ENCODE measurements around the gene C2orf78.

C2orf78 gene

GRCh38 chr2:73841912-73842738 lies 58.1 kb downstream of the C2orf78 start:
- H3K9me3 ChIP-seq (ENCODE audit: severe bottlenecking) = no peaks in the 10 kb centered on the region
- DNase-seq (ENCODE audit: low spot score) (no peak), ATAC-seq (ENCODE audit: low read depth) (no peak)
- TF ChIP-seq, protein P1, sequence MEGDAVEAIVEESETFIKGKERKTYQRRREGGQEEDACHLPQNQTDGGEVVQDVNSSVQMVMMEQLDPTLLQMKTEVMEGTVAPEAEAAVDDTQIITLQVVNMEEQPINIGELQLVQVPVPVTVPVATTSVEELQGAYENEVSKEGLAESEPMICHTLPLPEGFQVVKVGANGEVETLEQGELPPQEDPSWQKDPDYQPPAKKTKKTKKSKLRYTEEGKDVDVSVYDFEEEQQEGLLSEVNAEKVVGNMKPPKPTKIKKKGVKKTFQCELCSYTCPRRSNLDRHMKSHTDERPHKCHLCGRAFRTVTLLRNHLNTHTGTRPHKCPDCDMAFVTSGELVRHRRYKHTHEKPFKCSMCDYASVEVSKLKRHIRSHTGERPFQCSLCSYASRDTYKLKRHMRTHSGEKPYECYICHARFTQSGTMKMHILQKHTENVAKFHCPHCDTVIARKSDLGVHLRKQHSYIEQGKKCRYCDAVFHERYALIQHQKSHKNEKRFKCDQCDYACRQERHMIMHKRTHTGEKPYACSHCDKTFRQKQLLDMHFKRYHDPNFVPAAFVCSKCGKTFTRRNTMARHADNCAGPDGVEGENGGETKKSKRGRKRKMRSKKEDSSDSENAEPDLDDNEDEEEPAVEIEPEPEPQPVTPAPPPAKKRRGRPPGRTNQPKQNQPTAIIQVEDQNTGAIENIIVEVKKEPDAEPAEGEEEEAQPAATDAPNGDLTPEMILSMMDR (IDR thresholded peaks at IDR 0.05; ENCODE audit: poor library complexity, severe bottlenecking) = no peak
- H3K4me1 ChIP-seq (ENCODE audit: insufficient read depth, poor library complexity, severe bottlenecking) = peaks cover 7% of the 10 kb centered on the region
- H3K36me3 ChIP-seq (ENCODE audit: low read depth) = peaks cover 79% of the 10 kb centered on the region
- H3K27me3 ChIP-seq (ENCODE audit: insufficient read depth, poor library complexity, severe bottlenecking) = no peaks in the 10 kb centered on the region
- no peak overlapping the region for H3K27ac ChIP-seq (ENCODE audit: poor library complexity, severe bottlenecking)
- H3K4me3 ChIP-seq (ENCODE audit: severe bottlenecking) = no peak overlapping the region

DNA sequence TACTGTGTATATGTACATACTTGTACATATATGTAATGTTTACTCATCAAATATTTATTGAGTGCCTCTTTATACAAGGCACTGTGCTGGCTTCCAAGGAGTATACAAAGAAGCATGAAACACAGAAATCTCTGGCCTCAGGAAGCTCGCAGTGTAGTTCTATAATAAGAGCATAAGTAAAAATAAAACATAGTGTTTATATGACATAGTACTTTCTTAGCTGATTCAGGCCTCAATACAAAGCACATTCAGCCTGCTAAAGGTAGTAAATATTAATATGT lies 58.7 kb downstream of the C2orf78 start:
- ATAC-seq (ENCODE audit: low read depth) = no peak

GRCh38 chr2:73844087-73844486 lies 60.1 kb downstream of the C2orf78 start:
- no peaks in the 10 kb centered on the region for H3K4me1 ChIP-seq (ENCODE audit: insufficient read depth, poor library complexity, severe bottlenecking)
- no peak overlapping the region for H3K27ac ChIP-seq (ENCODE audit: poor library complexity, severe bottlenecking)
- no peaks in the 10 kb centered on the region for H3K9me3 ChIP-seq (ENCODE audit: severe bottlenecking)
- H3K36me3 ChIP-seq (ENCODE audit: low read depth) = peaks cover 91% of the 10 kb centered on the region
- TF ChIP-seq, protein P1 (IDR thresholded peaks at IDR 0.05; ENCODE audit: poor library complexity, severe bottlenecking) = no peak
- no peaks in the 10 kb centered on the region for H3K27me3 ChIP-seq (ENCODE audit: insufficient read depth, poor library complexity, severe bottlenecking)
- DNase-seq (ENCODE audit: low spot score) (no peak), ATAC-seq (ENCODE audit: low read depth) (no peak)
- H3K4me3 ChIP-seq (ENCODE audit: severe bottlenecking) = no peak overlapping the region

More for the DNA sequence above, 58.7 kb downstream of the C2orf78 start:
- no peak for DNase-seq (ENCODE audit: low spot score)
- TF ChIP-seq, protein P1 (IDR thresholded peaks at IDR 0.05; ENCODE audit: poor library complexity, severe bottlenecking) = no peak
- H3K36me3 ChIP-seq (ENCODE audit: low read depth) = peaks cover 82% of the 10 kb centered on the region
- H3K9me3 ChIP-seq (ENCODE audit: severe bottlenecking) = no peaks in the 10 kb centered on the region
- H3K4me3 ChIP-seq (ENCODE audit: severe bottlenecking) = no peak overlapping the region
- H3K27ac ChIP-seq (ENCODE audit: poor library complexity, severe bottlenecking) = no peak overlapping the region
- no peaks in the 10 kb centered on the region for H3K27me3 ChIP-seq (ENCODE audit: insufficient read depth, poor library complexity, severe bottlenecking)
- peaks cover 7% of the 10 kb centered on the region for H3K4me1 ChIP-seq (ENCODE audit: insufficient read depth, poor library complexity, severe bottlenecking)

- H3K4me3 ChIP-seq (ENCODE audit: severe bottlenecking) = no peak overlapping the region
- TF ChIP-seq, protein P1 (IDR thresholded peaks at IDR 0.05; ENCODE audit: poor library complexity, severe bottlenecking) = no peak
- no peaks in the 10 kb centered on the region for H3K27me3 ChIP-seq (ENCODE audit: insufficient read depth, poor library complexity, severe bottlenecking)
- no peak overlapping the region for H3K27ac ChIP-seq (ENCODE audit: poor library complexity, severe bottlenecking)
- peaks cover 95% of the 10 kb centered on the region for H3K36me3 ChIP-seq (ENCODE audit: low read depth)
- peaks cover 9% of the 10 kb centered on the region for H3K4me1 ChIP-seq (ENCODE audit: insufficient read depth, poor library complexity, severe bottlenecking)
- DNase-seq (ENCODE audit: low spot score) = no peak
- H3K9me3 ChIP-seq (ENCODE audit: severe bottlenecking) = no peaks in the 10 kb centered on the region
- ATAC-seq (ENCODE audit: low read depth) = no peak
Observed at GRCh38 chr2:73850009-73850408, 66.0 kb downstream of the C2orf78 start.

DNA sequence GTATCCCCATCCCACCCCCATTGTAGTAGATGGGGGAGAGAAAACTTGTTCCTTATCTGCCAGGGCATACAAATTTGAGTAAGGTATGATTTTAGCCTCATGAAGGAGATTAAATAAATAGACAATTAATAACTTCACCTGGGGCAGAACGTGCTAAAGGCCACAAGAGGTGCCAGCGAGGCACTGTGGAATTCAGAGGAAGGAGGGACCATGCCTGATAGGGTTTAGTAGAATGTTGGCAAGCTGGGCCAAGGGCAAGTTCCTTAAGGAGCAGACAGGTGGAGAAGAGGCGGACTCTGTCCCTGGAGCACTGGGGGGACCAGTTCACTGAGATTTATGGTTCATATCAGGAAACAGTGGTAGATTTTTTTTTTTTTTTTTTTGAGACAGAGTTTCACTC lies 67.3 kb downstream of the C2orf78 start:
- peak; percentile 62; the same call in 1 of the 3 replicates for ATAC-seq (ENCODE audit: low read depth)
- H3K9me3 ChIP-seq (ENCODE audit: severe bottlenecking) = no peaks in the 10 kb centered on the region
- no peak for DNase-seq (ENCODE audit: low spot score)
- TF ChIP-seq, protein P1 (IDR thresholded peaks at IDR 0.05; ENCODE audit: poor library complexity, severe bottlenecking) = peak; percentile 42
- no peaks in the 10 kb centered on the region for H3K27me3 ChIP-seq (ENCODE audit: insufficient read depth, poor library complexity, severe bottlenecking)
- H3K4me1 ChIP-seq (ENCODE audit: insufficient read depth, poor library complexity, severe bottlenecking) = peaks cover 9% of the 10 kb centered on the region
- H3K36me3 ChIP-seq (ENCODE audit: low read depth) = peaks cover 95% of the 10 kb centered on the region
- no peak overlapping the region for H3K4me3 ChIP-seq (ENCODE audit: severe bottlenecking)
- H3K27ac ChIP-seq (ENCODE audit: poor library complexity, severe bottlenecking) = peak overlapping the region; percentile 50
